Measurements from ENCODE around the gene HAPLN1. TPM values are rescaled to one million over a fixed set of nuclear protein-coding genes. Genes with fewer than 3 reads are reported as not detected.

HAPLN1 gene
- total and polyA plus RNA-seq, 2 donors: 0.14 to 0.18 TPM

- no peaks in the 10 kb centered on the region for H3K9me3 ChIP-seq (ENCODE audit: control insufficient read depth in 2 of 2, insufficient read depth in 1 of 2, low read length in 1 of 2)
- no peaks in the 10 kb centered on the region for H3K27me3 ChIP-seq (ENCODE audit: control insufficient read depth in 2 of 2, insufficient read depth in 1 of 2, low read length in 1 of 2)
- no peaks in the 10 kb centered on the region for H3K36me3 ChIP-seq (ENCODE audit: control insufficient read depth in 2 of 2, insufficient read depth in 2 of 2, low read length in 1 of 2)
- no peak overlapping the region for H3K4me3 ChIP-seq (ENCODE audit: low read length in 2 of 2)
- DNase-seq (ENCODE audit: low read depth in 6 of 9, low spot score in 9 of 9): no peak
- no peak overlapping the region for H3K27ac ChIP-seq (ENCODE audit: low read depth in 1 of 2, low read length in 1 of 2)
- H3K4me1 ChIP-seq (ENCODE audit: control insufficient read depth in 2 of 2, insufficient read depth in 2 of 2, low read length in 2 of 2): no peaks in the 10 kb centered on the region
- 87% methylated on average over 6 of the region's 6 CpGs for WGBS
Measured at GRCh38 chr5:83636156-83636555, 84.5 kb downstream of the HAPLN1 start.

- Histone ChIP-seq H3K36me3 (ENCODE audit: control insufficient read depth in 2 of 2, insufficient read depth in 2 of 2, low read length in 1 of 2) (no peaks in the 10 kb centered on the region), H3K4me3 (ENCODE audit: low read length in 2 of 2) (no peak overlapping the region), H3K9me3 (ENCODE audit: control insufficient read depth in 2 of 2, insufficient read depth in 1 of 2, low read length in 1 of 2) (no peaks in the 10 kb centered on the region), H3K27ac (ENCODE audit: low read depth in 1 of 2, low read length in 1 of 2) (no peak overlapping the region), H3K27me3 (ENCODE audit: control insufficient read depth in 2 of 2, insufficient read depth in 1 of 2, low read length in 1 of 2) (no peaks in the 10 kb centered on the region), H3K4me1 (ENCODE audit: control insufficient read depth in 2 of 2, insufficient read depth in 2 of 2, low read length in 2 of 2) (no peaks in the 10 kb centered on the region)
- WGBS: 98% methylated on average over 2 of the region's 2 CpGs
- DNase-seq (ENCODE audit: low read depth in 6 of 9, low spot score in 9 of 9): no peak
Measured at GRCh38 chr5:83633285-83633684, 87.4 kb downstream of the HAPLN1 start.

GRCh38 chr5:83632874-83633273 is 87.8 kb downstream of the HAPLN1 start:
- no peaks in the 10 kb centered on the region for H3K36me3 ChIP-seq (ENCODE audit: control insufficient read depth in 2 of 2, insufficient read depth in 2 of 2, low read length in 1 of 2)
- 93% methylated on average over 4 of the region's 4 CpGs for WGBS
- no peak overlapping the region for H3K4me3 ChIP-seq (ENCODE audit: low read length in 2 of 2)
- no peaks in the 10 kb centered on the region for H3K9me3 ChIP-seq (ENCODE audit: control insufficient read depth in 2 of 2, insufficient read depth in 1 of 2, low read length in 1 of 2)
- no peak for DNase-seq (ENCODE audit: low read depth in 6 of 9, low spot score in 9 of 9)
- no peaks in the 10 kb centered on the region for H3K27me3 ChIP-seq (ENCODE audit: control insufficient read depth in 2 of 2, insufficient read depth in 1 of 2, low read length in 1 of 2)
- no peaks in the 10 kb centered on the region for H3K4me1 ChIP-seq (ENCODE audit: control insufficient read depth in 2 of 2, insufficient read depth in 2 of 2, low read length in 2 of 2)
- H3K27ac ChIP-seq (ENCODE audit: low read depth in 1 of 2, low read length in 1 of 2): no peak overlapping the region

GRCh38 chr5:83628360-83628759 is 92.3 kb downstream of the HAPLN1 start:
- whole genome bisulfite sequencing: 96% methylated on average over 2 of the region's 2 CpGs
- H3K9me3 ChIP-seq (ENCODE audit: control insufficient read depth in 2 of 2, insufficient read depth in 1 of 2, low read length in 1 of 2): no peaks in the 10 kb centered on the region
- DNase-seq (ENCODE audit: low read depth in 6 of 9, low spot score in 9 of 9): no peak
- no peaks in the 10 kb centered on the region for H3K27me3 ChIP-seq (ENCODE audit: control insufficient read depth in 2 of 2, insufficient read depth in 1 of 2, low read length in 1 of 2)
- no peaks in the 10 kb centered on the region for H3K4me1 ChIP-seq (ENCODE audit: control insufficient read depth in 2 of 2, insufficient read depth in 2 of 2, low read length in 2 of 2)
- H3K4me3 ChIP-seq (ENCODE audit: low read length in 2 of 2): no peak overlapping the region
- no peak overlapping the region for H3K27ac ChIP-seq (ENCODE audit: low read depth in 1 of 2, low read length in 1 of 2)
- no peaks in the 10 kb centered on the region for H3K36me3 ChIP-seq (ENCODE audit: control insufficient read depth in 2 of 2, insufficient read depth in 2 of 2, low read length in 1 of 2)

GRCh38 chr5:83614841-83615240 is 105.8 kb downstream of the HAPLN1 start:
- DNase-seq (ENCODE audit: low read depth in 6 of 9, low spot score in 9 of 9): no peak
- Histone ChIP-seq H3K4me3 (ENCODE audit: low read length in 2 of 2) (no peak overlapping the region), H3K4me1 (ENCODE audit: control insufficient read depth in 2 of 2, insufficient read depth in 2 of 2, low read length in 2 of 2) (no peaks in the 10 kb centered on the region), H3K9me3 (ENCODE audit: control insufficient read depth in 2 of 2, insufficient read depth in 1 of 2, low read length in 1 of 2) (peaks cover 0 to 1% of the 10 kb centered on the region in 2 donors), H3K36me3 (ENCODE audit: control insufficient read depth in 2 of 2, insufficient read depth in 2 of 2, low read length in 1 of 2) (no peaks in the 10 kb centered on the region), H3K27me3 (ENCODE audit: control insufficient read depth in 2 of 2, insufficient read depth in 1 of 2, low read length in 1 of 2) (no peaks in the 10 kb centered on the region), H3K27ac (ENCODE audit: low read depth in 1 of 2, low read length in 1 of 2) (no peak overlapping the region)

GRCh38 chr5:83608122-83608521 is 112.5 kb downstream of the HAPLN1 start:
- Histone ChIP-seq H3K9me3 (ENCODE audit: control insufficient read depth in 2 of 2, insufficient read depth in 1 of 2, low read length in 1 of 2) (no peaks in the 10 kb centered on the region), H3K27me3 (ENCODE audit: control insufficient read depth in 2 of 2, insufficient read depth in 1 of 2, low read length in 1 of 2) (no peaks in the 10 kb centered on the region), H3K27ac (ENCODE audit: low read depth in 1 of 2, low read length in 1 of 2) (no peak overlapping the region), H3K36me3 (ENCODE audit: control insufficient read depth in 2 of 2, insufficient read depth in 2 of 2, low read length in 1 of 2) (no peaks in the 10 kb centered on the region), H3K4me1 (ENCODE audit: control insufficient read depth in 2 of 2, insufficient read depth in 2 of 2, low read length in 2 of 2) (no peaks in the 10 kb centered on the region), H3K4me3 (ENCODE audit: low read length in 2 of 2) (no peak overlapping the region)
- peak in 4 of 9 donors; percentile 2 to 27 (median 5) for DNase-seq (ENCODE audit: low read depth in 6 of 9, low spot score in 9 of 9)
- WGBS: 2% methylated on average over 3 of the region's 3 CpGs

- H3K9me3 ChIP-seq (ENCODE audit: control insufficient read depth in 2 of 2, insufficient read depth in 1 of 2, low read length in 1 of 2): no peaks in the 10 kb centered on the region
- H3K4me3 ChIP-seq (ENCODE audit: low read length in 2 of 2): no peak overlapping the region
- no peak overlapping the region for H3K27ac ChIP-seq (ENCODE audit: low read depth in 1 of 2, low read length in 1 of 2)
- WGBS: 98% methylated on average over 3 of the region's 3 CpGs
- no peaks in the 10 kb centered on the region for H3K36me3 ChIP-seq (ENCODE audit: control insufficient read depth in 2 of 2, insufficient read depth in 2 of 2, low read length in 1 of 2)
- no peaks in the 10 kb centered on the region for H3K4me1 ChIP-seq (ENCODE audit: control insufficient read depth in 2 of 2, insufficient read depth in 2 of 2, low read length in 2 of 2)
- no peaks in the 10 kb centered on the region for H3K27me3 ChIP-seq (ENCODE audit: control insufficient read depth in 2 of 2, insufficient read depth in 1 of 2, low read length in 1 of 2)
- DNase-seq (ENCODE audit: low read depth in 6 of 9, low spot score in 9 of 9): no peak
Measured at GRCh38 chr5:83595217-83595616, 125.4 kb downstream of the HAPLN1 start.

GRCh38 chr5:83590966-83591365 is 129.7 kb downstream of the HAPLN1 start:
- H3K4me3 ChIP-seq (ENCODE audit: low read length in 2 of 2): no peak overlapping the region
- H3K27me3 ChIP-seq (ENCODE audit: control insufficient read depth in 2 of 2, insufficient read depth in 1 of 2, low read length in 1 of 2): no peaks in the 10 kb centered on the region
- WGBS: 97% methylated on average over 4 of the region's 4 CpGs
- DNase-seq (ENCODE audit: low read depth in 6 of 9, low spot score in 9 of 9): no peak
- no peak overlapping the region for H3K27ac ChIP-seq (ENCODE audit: low read depth in 1 of 2, low read length in 1 of 2)
- no peaks in the 10 kb centered on the region for H3K36me3 ChIP-seq (ENCODE audit: control insufficient read depth in 2 of 2, insufficient read depth in 2 of 2, low read length in 1 of 2)
- H3K9me3 ChIP-seq (ENCODE audit: control insufficient read depth in 2 of 2, insufficient read depth in 1 of 2, low read length in 1 of 2): no peaks in the 10 kb centered on the region
- H3K4me1 ChIP-seq (ENCODE audit: control insufficient read depth in 2 of 2, insufficient read depth in 2 of 2, low read length in 2 of 2): no peaks in the 10 kb centered on the region

GRCh38 chr5:83589786-83590185 is 130.9 kb downstream of the HAPLN1 start:
- Histone ChIP-seq H3K9me3 (ENCODE audit: control insufficient read depth in 2 of 2, insufficient read depth in 1 of 2, low read length in 1 of 2) (no peaks in the 10 kb centered on the region), H3K4me3 (ENCODE audit: low read length in 2 of 2) (no peak overlapping the region), H3K27ac (ENCODE audit: low read depth in 1 of 2, low read length in 1 of 2) (no peak overlapping the region), H3K27me3 (ENCODE audit: control insufficient read depth in 2 of 2, insufficient read depth in 1 of 2, low read length in 1 of 2) (no peaks in the 10 kb centered on the region), H3K4me1 (ENCODE audit: control insufficient read depth in 2 of 2, insufficient read depth in 2 of 2, low read length in 2 of 2) (no peaks in the 10 kb centered on the region), H3K36me3 (ENCODE audit: control insufficient read depth in 2 of 2, insufficient read depth in 2 of 2, low read length in 1 of 2) (no peaks in the 10 kb centered on the region)
- 90% methylated on average over 1 of the region's 1 CpG for WGBS
- DNase-seq (ENCODE audit: low read depth in 6 of 9, low spot score in 9 of 9): no peak

All from thymus (tissue), 11 donors.